Omental fat pad (tissue), 4 donors: ENCODE results near the gene ZBED5. TPM values are rescaled to one million over a fixed set of nuclear protein-coding genes. Genes with fewer than 3 reads are reported as not detected.

Experiments used
- ATAC-seq: fragments of 150-250 bp; one replicate; pipeline ENCODE4 v1.9.1; 2016; ENCODE audit warnings: mild to moderate bottlenecking, moderate library complexity; ENCODE audit not compliant: low FRiP score
- DNase-seq: peaks from one replicate; pipeline ENCODE4 v3.0.0-alpha.2; 2019; ENCODE audit warnings: low spot score
- CTCF ChIP-seq, 3 donors: fragments of 450-650 bp; IDR thresholded peaks; one replicate each; pipeline ENCODE4 v1.5.1; 2016 to 2017; ENCODE audit warnings: antibody characterized with exemption in 3 of 3, mild to moderate bottlenecking in 3 of 3, moderate library complexity in 2 of 3
- total RNA-seq, 4 donors: library from RNA; depleted of rRNA; stranded (reverse); fragments of >200 nt; gene quantifications; one replicate each; pipeline ENCODE4 v1.1.0, GENCODE V29; 2016

Gene ZBED5
- total RNA-seq, 4 donors from 2014 or later: 16.5 to 44.0 (median 22.6) TPM

DNA sequence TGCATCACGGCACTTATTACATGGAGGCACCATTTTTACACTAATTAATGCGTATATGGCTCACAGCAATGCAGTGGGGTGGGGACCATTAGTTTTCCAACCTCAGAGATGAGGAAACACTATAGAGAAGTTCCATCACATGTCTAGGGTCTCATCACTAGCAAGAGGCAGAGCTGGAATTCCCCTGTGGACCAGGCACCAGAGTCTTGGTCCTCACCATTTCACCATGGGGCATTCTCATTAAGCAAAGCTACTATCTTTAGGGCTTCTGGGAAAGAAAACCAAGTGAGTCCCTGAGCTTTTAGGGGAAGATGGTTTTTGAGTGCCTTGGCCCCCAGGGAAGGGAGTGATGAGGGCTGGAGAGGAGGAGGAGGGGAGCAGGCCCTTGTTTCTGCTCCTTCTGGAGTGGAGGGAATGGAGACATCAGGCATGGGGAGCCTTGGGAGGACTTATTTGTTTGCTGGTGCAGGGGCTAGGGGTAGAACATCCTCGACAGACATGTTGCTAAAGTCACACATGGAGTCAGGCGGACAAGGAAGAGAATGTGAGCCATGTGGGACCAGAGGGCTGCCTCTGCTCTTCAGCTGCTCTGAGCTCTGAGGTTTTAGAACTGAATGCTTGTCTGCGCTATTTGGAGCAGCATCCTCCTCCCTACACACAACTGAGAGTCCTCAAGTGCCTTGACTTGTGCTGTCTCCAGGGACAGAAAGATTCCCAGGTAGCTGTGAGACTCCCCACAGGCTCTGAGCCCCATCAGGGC is 40.3 kb upstream of the ZBED5 start:
- TF ChIP-seq CTCF (IDR thresholded peaks at IDR 0.05): no peak
- DNase-seq: no peak
- no peak for ATAC-seq

DNA sequence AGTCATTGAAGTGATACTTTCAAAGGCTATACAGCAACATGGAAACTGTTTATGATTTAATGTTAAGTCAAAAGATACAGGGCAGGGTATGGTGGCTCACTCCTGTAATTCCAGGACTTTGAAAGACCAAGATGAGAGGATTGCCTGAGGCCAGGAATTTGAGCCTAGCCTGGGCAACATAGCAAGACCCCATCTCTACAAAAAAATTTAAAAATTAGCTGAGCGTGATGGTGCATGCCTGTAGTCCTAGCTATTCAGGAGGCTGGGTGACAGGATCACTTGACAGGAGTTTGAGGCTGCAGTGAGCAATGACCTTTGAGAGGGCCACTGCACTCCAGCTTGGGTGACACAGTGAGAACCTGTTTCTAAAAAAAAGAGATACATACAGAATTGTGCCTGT is 39.3 kb upstream of the ZBED5 start:
- TF ChIP-seq CTCF (IDR thresholded peaks at IDR 0.05): no peak
- DNase-seq: no peak

GRCh38 chr11:10896493-10896892 is 38.6 kb upstream of the ZBED5 start:
- no peak for DNase-seq
- no peak for ATAC-seq
- no peak for TF ChIP-seq CTCF (IDR thresholded peaks at IDR 0.05)

More for the DNA sequence above, 39.3 kb upstream of the ZBED5 start:
- ATAC-seq: no peak

DNA sequence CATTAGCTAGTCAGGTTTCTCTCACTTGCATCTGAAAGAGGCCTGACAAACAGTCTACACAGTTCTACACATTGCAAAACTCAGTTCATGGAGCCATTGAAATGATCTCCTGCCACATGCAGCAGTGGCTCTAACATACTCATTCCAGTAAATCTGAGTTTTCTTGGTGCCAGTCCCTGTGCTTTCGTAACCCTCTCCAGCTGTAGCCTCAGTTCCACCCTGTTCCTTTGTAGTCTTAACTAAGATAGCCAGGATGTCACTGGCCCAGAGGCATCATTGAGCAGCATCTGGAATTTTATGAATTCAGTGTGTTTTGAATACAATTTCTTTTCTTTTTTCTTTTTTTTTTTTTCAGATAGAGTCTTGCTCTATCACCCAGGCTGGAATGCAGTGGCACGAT is 37.4 kb upstream of the ZBED5 start:
- TF ChIP-seq CTCF (IDR thresholded peaks at IDR 0.05): no peak

GRCh38 chr11:10894666-10895065 is 36.8 kb upstream of the ZBED5 start:
- TF ChIP-seq CTCF (IDR thresholded peaks at IDR 0.05): no peak
- DNase-seq (no peak), ATAC-seq (no peak)

More for the DNA sequence above, 37.4 kb upstream of the ZBED5 start:
- ATAC-seq (no peak), DNase-seq (no peak)

DNA sequence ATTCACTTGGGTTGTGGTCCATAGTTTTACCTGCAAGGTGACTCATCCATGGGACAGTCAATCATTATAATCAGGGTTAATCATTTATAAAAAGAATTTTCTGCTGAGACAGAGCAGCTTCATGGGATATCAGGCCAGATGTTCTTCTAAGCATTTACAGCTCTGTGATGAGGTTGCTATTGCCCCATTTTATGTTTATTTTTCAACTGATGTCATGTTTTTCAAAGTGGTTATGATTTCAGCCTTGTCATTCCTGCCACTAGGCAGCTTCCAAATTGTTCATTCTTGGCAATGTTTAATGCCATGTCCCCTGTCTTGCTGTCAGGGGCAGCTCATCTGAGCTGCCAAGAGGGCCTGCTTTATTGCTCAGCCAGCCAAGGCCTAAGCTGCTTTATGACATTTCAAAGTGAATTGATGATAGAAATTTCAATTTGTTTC is 35.9 kb upstream of the ZBED5 start:
- no peak for DNase-seq
- no peak for ATAC-seq
- TF ChIP-seq CTCF (IDR thresholded peaks at IDR 0.05): no peak

- TF ChIP-seq CTCF (IDR thresholded peaks at IDR 0.05): no peak
- DNase-seq: no peak
- ATAC-seq: no peak
These were observed 34.4 kb upstream of the ZBED5 start for GRCh38 chr11:10892250-10892649.
